Activated CD8-positive, alpha-beta memory T cell treated with anti-CD3 and anti-CD28 coated beads, Interleukin-2, amount 50 U/mL, for 4 hours (primary cell): ENCODE measurements around the gene RHBDL3.
A peak's percentile ranks its signal among the peaks of the same experiment; 100 is the strongest.
"Not testable (repeated sequence)": the region's sequence is repeated elsewhere in the genome, so short reads cannot be mapped to it uniquely, and the experiment has no call there.

ENCODE experiments used
- DNase-seq: peaks from one replicate; pipeline ENCODE4 v3.0.0-alpha.2; 2020

RHBDL3 gene

DNA sequence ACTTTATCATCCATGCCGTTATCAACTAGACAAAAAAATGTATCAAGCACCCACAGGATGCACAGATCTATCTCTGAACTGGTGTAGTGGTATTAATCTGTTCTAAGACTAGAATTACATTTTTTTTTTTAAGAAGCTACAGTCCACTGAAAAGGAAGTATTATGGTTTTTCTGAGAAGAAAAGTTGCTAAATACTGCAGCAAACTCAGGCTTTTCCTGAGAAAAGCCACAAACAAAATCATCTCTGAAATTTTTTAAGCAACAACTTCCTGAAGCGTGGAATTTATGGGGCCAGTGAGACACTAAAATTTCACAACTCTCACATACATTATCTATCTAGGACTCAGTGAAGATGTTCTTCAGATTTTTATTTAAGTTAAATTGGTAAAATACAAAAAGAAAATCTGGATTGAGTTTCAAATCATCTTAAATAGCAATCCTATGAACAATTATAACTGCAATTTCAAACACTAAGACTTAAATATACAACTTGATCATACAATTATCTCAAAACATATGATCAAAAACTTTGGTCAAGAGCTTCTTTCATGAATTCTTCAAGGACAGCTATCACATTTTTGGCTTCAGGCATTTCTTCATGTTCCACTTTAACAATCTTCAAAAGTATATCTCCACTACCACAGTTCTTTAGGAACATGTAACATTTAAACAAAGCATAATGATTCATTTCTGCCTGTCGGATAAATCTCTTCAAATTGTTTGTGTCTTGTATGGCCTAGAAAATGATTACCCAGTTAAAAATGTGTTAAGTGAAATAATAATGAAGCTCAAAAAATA lies 65.8 kb downstream of the RHBDL3 start:
- no peak for DNase-seq

GRCh38 chr17:32333187-32333586 lies 67.6 kb downstream of the RHBDL3 start:
- DNase-seq: no peak

DNA sequence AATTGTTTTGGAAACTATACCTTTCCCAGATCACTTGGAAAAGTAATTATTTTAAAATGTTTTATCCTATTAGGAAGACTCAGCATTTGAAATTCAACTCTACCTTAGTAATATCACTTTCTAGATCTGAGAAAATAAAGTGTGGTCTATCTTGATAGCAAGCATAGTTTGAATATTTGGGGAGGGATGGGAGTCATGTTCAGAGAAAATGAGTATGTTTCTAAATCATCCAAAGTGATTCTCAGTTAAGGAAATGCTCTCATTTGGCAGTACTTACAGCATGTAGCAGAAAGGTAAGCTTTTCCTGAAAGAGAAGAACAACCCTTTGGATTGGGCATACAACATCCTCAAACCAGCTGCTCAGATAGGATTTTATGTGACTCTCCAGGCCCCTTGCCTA lies 69.4 kb downstream of the RHBDL3 start:
- DNase-seq: no peak

GRCh38 chr17:32335687-32336086 lies 70.1 kb downstream of the RHBDL3 start:
- no peak for DNase-seq

DNA sequence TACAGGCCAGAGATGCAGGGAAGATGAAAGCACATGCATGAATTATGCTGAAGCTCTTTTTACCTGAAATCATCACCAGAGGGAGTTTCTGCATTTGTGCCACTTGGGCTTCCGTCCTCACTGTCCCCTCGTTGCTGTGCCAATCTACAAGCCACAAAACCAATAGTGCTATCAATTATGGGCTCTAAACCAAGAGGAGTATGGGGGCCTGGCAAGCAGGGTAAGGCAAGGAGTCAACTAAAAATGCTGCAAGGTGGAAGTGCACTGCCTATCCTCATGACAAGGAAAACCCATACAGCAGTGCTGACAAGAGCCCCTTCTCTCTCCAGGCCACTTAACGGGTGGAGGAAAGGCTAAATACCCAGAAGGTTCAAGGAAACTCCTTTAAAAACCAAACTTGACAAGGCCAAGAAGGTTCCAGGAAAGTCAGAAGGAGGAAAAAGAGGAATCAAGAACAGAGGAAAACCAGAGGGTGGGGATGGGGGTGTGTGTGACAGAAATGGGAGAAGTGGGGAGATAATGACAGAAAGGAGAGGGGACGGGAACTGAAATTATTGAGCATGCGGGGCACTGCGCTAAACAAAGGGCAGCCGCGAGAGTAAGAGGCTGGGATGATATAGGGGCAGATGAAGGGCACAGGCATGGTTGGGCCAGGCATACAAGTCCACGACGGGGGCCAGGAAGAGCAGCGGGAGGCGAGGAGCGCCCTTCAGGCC lies 75.7 kb downstream of the RHBDL3 start:
- DNase-seq: peak; percentile 40

GRCh38 chr17:32341857-32342602 lies 76.4 kb downstream of the RHBDL3 start, which contains the start of gene C17orf75:
C17orf75 (minus strand) TSS chr17:32342173; CDS start chr17:32342139, 34 bp downstream.
- peak; percentile 80 for DNase-seq

DNA sequence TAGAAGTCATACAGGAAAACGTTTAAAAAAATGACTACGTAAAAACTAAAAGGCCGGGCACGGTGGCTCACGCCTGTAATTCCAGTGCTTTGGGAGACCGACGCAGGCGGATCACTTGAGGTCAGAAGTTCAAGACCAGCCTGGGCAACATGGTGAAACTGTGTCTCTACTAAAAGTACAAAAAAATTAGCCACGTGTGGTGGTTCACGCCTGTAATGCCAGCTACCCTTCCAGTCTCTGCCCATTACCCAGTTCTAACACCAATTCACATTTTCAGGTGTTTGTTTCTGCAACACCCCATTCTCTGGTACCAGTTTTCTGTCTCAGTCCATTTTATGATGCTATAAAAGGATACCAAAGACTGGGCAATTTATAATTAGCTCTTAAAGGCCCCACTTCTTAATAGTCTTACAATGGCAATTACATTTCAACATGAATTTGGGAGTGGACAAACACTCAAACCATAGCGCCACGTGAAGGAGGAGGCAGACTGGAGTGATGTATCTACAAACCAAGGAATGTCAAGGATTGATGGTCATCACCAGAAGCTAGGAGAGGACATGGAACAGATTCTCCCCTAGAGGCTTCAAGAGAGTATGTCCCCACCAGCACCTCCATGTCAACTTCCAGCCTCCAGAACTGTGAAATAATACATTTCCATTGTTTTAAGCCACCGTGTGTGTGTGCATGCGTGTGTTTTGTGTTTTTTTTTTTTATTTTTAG lies 77.1 kb downstream of the RHBDL3 start:
- DNase-seq: no peak

- DNase-seq: no peak
These were observed 80.4 kb downstream of the RHBDL3 start for GRCh38 chr17:32345951-32346600.

GRCh38 chr17:32348483-32348800 lies 82.8 kb downstream of the RHBDL3 start:
- no peak for DNase-seq

- DNase-seq: no peak
These were observed 83.8 kb downstream of the RHBDL3 start for GRCh38 chr17:32349503-32349853.

DNA sequence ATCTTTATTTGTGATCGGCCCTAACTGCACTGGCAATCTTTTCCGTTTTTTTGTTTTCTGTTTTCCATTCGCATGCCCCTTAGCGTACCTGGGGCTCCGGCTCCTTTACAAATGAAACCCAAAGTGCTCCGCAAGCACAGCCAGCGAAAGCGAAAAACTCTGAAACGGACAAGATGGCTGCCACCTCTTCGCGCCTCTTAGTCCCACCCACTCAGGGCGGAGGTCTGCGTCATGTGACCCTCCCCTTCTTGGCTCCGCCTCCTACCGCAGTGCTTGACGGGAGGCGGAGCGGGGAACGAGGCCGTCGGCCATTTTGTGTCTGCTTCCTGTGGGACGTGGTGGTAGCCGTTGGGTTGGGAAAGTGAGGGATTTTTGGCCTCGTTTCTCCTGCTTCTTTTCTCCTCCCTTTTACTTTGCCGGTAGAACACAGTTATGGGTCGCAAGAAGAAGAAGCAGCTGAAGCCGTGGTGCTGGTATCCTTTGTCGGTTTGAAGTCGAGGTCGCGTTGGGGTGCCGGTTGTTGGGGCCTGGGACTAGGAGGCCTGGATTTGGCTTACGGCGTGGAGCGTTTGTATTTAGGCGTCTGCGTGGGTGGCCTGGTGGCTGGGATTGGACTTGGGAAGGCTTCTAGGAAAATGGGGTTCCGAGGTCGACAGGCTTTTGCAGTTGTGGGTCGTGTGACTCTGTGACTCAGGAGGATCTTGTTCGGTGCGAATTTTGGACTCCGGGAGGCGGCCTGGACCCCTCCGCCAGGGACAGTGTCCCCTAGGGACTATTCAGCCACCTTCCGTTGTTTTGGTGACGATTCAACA lies 84.4 kb downstream of the RHBDL3 start, which contains the start of gene ZNF207:
ZNF207 (plus strand) TSS at position 304 of the 812 bp plus-strand sequence; CDS start at position 433, 129 bp downstream.
- DNase-seq: peak; percentile 94

DNA sequence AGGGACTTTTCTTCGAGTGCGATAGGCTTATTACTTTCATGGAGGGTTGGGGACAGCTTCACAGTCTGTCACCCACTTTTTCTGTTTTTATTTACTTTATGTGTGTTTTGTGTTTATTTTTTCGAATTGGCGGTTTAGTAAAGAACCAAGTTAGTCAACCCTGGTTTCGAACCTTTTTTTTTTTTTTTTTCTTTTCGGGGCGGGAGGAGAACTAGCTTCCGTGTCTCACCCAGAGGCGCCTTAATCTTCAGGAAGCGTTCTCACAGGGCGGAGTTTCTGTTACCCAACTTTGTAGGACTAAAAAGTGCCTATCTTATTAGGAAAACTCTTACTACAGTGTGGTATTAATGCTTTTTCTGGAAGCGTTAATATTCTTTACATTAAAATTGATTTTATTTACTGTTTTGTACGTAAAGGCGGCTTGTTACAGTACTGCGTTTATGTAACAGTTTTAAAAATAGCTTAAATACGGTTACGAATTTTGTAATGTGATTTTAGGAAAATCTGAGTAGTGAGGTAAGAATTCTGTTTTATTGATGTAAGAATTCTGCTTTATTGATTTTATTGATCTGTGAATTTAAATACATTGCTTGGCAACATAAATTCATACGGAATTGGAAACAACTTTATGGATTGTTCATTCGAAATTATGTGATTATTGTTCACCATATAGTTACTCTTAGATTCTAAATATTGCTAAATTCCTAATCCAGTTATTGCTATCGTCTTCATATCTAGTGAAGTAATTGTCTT lies 85.2 kb downstream of the RHBDL3 start:
- no peak for DNase-seq

DNA sequence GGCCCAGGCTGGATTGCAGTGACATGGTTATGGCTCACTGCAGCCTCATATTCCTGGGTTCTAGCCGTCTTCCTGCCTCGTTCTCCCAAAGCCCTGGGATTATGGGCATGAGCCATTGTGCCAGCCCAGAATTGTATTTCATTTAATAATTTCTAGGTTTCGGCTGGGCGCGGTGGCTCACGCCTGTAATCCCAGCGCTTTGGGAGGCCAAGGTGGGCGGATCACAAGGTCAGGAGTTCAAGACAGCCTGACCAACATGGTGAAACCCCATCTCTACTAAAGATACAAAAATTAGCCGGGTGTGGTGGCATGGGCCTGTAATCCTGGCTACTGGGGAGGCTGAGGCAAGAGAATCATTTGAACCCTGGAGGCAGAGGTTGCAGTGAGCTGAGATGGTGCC lies 87.1 kb downstream of the RHBDL3 start:
- DNase-seq: not testable (repeated sequence)

- DNase-seq: no peak
These were observed 90.2 kb downstream of the RHBDL3 start for GRCh38 chr17:32355649-32356377.

GRCh38 chr17:32356378-32356743 lies 90.7 kb downstream of the RHBDL3 start:
- no peak for DNase-seq

DNA sequence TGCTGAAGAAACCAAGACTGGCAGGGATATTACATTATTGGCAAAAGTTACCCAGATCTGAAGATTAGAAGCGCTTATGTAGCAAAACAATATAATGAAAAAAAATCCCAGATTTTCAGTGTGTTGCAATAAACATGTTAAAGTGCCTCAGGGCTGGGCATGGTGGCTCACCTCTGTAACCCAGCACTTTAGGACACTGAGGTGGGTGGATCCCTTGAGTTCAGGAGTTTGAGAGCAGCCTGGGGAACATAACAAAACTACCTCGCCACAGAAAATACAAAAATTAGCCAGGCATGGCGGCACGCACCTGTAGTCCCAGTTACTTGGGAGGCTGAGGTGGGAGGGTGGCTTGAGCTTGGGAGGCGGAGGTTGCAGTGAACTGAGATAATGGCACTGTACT lies 91.1 kb downstream of the RHBDL3 start:
- DNase-seq: no peak

DNA sequence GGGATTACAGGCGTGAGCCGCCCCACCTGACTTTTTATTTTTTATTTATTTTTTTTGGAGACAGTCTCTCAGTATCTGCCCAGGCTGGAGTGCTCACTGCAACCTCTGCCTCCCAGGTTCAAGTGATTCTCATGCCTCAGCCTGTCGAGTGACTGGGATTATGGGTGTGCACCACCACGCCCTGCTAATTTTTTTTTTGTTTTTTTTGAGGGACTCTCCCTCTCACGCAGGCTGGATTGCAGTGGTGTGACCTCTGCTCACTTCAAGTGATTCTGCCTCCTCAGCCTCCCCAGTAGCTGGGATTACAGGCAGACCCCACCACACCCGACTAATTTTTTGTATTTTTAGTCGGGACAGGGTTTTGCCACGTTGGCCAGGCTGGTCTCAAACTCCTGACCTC lies 92.0 kb downstream of the RHBDL3 start:
- no peak for DNase-seq

- DNase-seq: no peak
These were observed 95.6 kb downstream of the RHBDL3 start for GRCh38 chr17:32361270-32361669.

GRCh38 chr17:32370426-32370825 lies 104.8 kb downstream of the RHBDL3 start:
- no peak for DNase-seq
